Fibroblast of villous mesenchyme (primary cell): ENCODE results near the gene MAGOHB. TPM values are rescaled to one million over a fixed set of nuclear protein-coding genes. Genes with fewer than 3 reads are reported as not detected.

Experiments
- DNase-seq: peaks from one replicate; pipeline ENCODE4 v3.0.0-alpha.2; 2010; ENCODE audit warnings: low read depth
- H3K4me3 ChIP-seq: 2 replicates; pipeline ENCODE4 v1.5.1; 2011; ENCODE audit warnings: low read depth, mild to moderate bottlenecking, low read length
- total RNA-seq: library from RNA; depleted of rRNA; stranded (reverse); fragments of >200 nt; gene quantifications from 2 replicates; pipeline ENCODE4 v1.2.3, GENCODE V29; 2012
- TF ChIP-seq, protein P1 (sequence below): IDR thresholded peaks from 2 replicates; pipeline ENCODE4 v1.5.1; 2012; ENCODE audit warnings: low read depth, mild to moderate bottlenecking, low read length; ENCODE audit not compliant: insufficient read depth

Gene MAGOHB
- total RNA-seq, 1 donor, result 20.3 TPM

DNA sequence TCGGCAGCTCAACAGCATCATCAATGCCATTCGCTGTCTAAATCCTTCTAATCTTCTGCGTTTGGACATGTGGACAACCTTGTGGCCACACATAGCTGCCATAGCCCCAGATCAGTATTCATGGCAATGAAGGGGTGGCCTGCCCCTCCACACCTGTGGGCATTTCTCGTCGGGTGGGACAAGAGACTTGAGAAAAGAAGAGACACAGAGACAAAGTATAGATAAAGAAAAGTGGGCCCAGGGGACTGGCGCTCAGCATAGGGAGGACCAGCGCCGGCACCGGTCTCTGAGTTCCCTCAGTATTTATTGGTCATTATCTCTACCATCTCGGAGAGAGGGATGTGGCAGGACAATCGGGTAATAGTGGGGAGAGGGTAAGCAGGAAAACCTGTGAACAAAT is 42.3 kb downstream of the MAGOHB start:
- TF ChIP-seq, protein P1, sequence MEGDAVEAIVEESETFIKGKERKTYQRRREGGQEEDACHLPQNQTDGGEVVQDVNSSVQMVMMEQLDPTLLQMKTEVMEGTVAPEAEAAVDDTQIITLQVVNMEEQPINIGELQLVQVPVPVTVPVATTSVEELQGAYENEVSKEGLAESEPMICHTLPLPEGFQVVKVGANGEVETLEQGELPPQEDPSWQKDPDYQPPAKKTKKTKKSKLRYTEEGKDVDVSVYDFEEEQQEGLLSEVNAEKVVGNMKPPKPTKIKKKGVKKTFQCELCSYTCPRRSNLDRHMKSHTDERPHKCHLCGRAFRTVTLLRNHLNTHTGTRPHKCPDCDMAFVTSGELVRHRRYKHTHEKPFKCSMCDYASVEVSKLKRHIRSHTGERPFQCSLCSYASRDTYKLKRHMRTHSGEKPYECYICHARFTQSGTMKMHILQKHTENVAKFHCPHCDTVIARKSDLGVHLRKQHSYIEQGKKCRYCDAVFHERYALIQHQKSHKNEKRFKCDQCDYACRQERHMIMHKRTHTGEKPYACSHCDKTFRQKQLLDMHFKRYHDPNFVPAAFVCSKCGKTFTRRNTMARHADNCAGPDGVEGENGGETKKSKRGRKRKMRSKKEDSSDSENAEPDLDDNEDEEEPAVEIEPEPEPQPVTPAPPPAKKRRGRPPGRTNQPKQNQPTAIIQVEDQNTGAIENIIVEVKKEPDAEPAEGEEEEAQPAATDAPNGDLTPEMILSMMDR, result no peak
- DNase-seq, result no peak

DNA sequence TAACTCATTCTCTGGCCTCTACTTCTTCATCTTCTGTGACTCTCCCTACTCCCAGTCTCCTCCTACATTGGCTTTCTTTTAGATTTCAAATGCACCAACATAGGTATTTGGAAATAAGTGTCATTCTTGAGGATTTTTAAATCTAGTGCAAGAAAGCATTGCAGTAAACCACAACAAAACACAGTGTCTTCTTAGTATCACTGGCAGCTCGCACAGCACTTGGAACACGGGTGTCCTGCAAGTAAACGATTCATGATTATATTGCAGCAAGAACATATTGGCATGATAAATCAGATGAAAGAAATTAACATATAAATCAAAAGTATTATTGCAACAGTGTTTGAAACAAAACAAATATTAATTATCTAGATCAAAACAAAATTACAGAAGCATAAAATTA is 45.6 kb downstream of the MAGOHB start:
- no peak overlapping the region for H3K4me3 ChIP-seq
- DNase-seq, result no peak
- TF ChIP-seq, protein P1, result no peak

More for the DNA sequence above, 42.3 kb downstream of the MAGOHB start:
- no peak overlapping the region for H3K4me3 ChIP-seq

DNA sequence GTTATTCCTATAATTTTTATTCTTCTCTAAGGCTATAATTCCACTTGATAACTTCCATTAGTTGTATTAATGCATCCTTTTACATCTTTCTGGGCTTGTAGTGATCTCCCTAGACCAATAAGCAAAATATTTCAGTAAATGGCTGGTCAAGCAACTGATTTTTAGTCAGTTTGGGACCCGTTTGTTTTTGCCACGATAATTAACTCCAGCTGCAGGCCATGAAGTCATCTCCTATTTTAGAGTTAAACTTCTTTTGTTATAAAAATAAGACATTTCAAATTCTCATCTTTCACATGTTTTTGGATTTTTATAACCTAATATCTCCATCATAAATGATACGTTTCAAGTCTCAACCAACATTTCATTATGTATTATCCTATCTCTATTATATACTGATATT is 49.4 kb downstream of the MAGOHB start:
- DNase-seq, result peak; percentile 7
- TF ChIP-seq, protein P1, result no peak
- no peak overlapping the region for H3K4me3 ChIP-seq

GRCh38 chr12:10563002-10563401 is 50.4 kb downstream of the MAGOHB start:
- DNase-seq, result no peak
- no peak overlapping the region for H3K4me3 ChIP-seq
- TF ChIP-seq, protein P1, result no peak

DNA sequence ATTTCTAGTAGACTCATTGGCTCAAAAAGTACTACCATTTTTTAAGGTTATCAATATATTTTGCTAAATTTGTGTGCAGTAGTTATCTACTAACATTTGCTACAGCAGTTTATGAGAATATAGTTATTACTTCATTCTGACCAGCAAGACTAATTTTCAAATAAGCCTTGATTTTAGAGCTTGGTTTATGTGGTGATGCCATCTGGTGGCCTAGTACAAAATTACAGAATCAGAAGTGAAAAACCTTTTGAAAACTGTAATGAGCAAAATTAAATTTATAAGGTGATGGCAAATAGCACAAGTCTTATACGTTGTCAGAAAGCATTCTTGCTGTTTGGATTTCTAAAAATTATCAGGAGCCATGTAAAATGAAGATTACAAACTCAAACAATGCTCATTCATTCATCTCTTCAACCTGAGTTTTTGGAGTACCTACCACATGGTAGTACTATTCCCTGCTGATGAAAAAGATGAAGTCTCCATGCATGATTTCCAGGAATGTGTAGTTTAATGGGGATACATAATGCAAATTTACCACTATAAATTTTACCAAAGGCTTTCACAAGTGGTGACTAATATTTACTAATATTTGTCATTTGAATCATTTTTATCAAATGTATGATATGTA is 51.0 kb downstream of the MAGOHB start:
- peak; percentile 64 for DNase-seq
- TF ChIP-seq, protein P1, result peak; percentile 64
- H3K4me3 ChIP-seq, result no peak overlapping the region

DNA sequence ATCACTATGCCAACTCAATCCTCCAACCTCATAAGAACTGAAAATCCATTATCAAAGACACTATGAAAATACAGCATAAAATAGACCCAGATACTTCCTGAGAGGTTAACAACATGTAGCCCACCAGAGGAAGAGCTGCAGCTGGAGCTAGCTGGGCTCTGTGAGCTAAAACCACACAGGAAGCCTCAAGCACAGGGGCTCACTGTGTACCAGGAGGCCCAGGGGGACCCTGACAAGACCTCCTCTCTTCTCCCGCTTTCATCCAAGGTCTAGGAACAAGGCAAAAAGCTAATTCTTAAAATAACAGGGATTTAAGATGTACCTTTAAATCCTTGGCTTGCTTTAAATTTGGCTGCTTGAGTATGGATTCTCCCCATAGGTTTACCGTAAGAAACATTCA is 54.2 kb downstream of the MAGOHB start:
- no peak overlapping the region for H3K4me3 ChIP-seq
- TF ChIP-seq, protein P1, result no peak
- DNase-seq, result no peak

DNA sequence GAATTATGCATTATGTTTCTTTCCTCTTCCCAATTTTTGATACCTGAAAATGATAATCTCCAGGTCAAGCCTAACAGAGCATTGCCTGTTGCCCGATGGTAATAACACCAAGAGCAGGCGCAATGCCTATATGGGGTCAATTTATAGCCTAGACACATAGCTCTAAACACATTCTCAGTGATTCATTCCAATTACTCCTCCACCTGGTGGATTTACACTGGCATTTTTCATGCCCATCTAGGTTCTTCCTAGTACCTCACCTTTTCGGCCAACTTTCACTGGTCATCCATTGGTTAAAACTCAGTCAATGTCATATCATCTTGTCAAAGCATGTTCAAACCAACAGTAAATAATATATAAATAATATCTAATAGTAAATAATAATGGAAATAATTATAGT is 54.6 kb downstream of the MAGOHB start:
- TF ChIP-seq, protein P1, result no peak
- no peak overlapping the region for H3K4me3 ChIP-seq
- no peak for DNase-seq
